ENCODE results near the gene DCAF5.
"Not testable (repeated sequence)": the region's sequence is repeated elsewhere in the genome, so short reads cannot be mapped to it uniquely, and the experiment has no call there.

Gene DCAF5

DNA sequence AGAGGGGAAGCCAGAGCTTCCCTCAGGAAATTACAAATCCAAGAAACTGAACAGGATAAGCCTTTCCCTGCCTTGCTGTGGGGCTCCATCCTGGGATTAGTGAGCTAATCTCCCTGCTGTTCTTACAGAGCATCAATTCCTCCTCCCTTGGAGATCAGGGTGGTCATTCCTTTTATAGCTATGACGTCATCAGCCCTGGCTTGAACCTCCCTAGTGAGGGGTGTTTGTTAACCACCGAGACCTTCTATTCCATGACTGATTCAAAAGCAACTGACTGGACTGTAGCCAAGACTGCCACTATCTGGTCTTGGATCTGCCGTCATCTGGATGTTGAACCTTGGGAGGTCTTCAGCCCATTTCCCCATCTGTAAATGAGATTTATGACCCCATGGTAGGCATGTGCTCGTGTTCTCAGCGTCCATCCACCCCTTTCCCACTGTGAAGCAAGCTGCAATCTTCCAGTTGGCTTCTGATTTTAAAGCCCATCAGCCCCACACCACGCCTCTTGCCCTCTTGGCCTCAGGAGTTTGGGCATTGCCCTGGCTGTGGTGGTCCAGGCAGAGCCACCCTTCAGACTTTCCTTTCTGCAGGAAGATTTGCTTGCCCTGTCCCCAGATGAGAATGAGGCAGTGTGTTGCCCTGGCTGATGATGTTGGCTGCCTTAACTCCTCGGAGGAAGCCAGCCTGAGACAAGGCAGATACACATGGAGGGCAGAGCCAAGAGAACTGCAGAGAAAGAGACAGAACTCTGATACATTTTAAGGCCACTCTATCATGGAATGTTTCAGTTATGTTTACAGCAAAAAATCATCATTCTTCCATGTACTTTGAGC, 114.2 kb downstream of the DCAF5 start:
- no peak for DNase-seq

DNA sequence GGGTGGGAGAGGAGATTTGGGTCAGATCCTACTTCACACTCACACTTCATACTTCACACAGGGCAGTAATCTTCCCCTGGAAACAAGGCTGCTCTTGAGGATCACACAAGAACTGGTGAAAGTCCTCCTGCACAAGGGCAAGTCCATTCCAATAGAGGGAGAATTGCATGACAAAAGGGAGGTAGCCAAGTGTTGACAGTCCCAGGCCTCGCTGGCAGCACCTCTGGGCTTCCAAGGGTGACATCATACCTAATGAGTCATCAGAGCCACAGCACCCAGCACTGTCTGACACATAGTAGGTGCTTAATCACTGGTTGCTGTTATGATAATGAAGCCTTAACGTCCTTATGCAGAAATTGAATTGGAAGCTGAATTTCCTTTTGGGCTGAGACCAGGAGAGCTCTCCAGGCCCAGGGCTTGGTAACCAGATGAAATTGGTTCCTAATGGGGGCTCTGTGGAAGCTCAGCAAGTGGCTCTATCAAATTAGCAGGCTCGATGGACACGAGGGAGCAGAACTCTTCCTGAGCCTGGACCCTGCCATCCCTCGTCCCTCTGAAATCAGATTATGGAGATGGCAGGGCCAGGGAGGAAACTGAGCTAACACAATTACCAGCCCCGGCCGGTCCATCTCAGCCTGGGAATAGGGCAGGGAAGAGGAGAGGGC, 115.0 kb downstream of the DCAF5 start:
- peak; percentile 46 for DNase-seq

DNA sequence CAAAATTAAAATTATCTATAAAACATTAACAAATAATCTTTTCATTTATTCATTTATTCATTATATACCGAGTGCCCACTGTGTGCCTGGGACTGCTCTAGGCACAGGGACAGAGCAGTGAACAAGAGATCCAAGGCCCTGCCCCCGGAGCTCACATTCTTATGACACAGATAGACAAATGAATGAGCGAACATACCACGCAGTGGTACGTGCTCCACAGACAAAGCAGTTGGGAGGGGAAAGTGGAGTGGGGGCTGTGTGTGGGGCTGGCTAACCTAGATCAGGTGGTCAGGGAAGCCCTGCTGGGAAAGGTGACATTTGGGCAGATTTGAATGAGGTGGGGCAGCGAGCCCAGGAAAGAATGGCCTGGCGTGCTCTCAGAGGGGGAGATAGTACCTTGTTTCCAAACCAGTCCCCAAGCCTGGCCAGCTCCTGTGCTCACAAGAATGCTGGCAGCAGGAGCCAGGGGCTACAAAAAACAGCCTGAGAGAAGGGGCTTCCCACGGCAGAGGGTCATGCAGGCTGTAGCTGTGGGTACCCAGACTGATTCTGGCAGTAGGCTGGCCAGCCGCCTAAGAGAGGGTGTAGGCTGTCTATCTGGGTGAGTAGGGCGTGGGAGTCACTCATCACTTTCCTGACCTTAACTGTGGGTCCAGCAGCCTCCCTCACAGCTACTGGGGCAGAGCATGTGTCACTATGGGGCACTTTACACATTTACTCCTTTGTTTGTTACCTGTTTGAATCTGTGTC, 116.0 kb downstream of the DCAF5 start:
- DNase-seq, result no peak

DNA sequence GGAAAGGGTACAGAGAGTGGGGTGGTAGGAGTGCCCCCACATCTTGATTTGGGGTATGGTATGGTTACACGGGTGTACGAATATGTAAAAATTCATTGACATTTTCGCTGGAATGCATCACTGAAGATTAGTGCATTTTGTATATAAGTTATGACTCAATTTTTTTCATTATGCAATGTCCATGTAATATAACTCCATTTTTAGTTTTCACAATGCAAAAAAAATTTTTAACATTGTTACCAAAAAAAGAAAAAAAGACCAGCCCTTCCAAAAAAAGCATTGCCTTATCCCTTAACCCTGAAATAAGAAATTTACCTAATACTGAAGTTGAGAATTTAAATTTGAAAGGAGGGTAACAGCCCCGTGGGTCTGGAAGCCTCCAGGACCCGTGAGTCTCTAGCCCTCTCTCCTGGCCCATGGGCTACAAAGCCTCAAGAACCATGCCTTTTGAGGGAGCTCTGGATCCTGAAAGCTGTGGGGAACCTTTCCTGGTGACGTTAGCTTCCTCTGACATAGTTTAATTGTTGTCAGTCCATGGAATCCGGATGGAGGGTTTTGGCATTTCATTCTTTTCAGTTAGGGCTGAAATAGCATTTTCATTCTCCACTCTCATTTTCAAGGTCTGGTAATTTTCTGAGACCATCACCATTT, 118.2 kb downstream of the DCAF5 start:
- DNase-seq, result no peak

DNA sequence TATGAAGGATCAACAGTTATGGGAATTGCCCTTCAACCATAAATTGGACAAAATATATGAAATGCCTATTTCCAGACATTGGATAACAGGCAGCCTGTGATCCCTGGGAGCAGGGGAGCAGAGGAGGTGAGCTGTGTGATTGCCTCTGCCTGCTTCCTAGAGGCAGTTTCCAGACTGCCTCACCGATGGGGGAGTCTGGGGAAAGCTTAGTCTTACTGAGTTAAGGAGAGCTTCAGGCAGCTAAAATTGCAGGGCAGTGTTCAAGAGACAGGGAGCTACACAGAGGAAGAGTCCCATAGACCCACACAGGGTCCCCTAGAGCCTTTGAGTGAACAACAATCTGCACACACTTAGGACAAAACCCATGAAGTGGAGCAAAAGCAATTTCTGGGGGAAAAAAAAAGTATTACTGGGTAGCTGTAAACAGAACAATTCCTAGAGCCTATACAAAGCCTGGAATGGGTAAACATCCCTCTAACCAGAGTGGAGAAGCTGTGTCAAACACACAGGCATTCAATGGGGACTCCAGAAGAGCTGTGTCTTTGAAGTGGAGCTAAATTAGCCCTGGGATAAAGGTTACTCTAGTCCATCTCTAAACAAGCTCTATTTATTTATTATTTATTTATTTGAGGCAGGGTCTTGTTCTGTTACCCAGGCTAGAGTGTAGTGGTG, 125.5 kb downstream of the DCAF5 start:
- DNase-seq, result no peak

DNA sequence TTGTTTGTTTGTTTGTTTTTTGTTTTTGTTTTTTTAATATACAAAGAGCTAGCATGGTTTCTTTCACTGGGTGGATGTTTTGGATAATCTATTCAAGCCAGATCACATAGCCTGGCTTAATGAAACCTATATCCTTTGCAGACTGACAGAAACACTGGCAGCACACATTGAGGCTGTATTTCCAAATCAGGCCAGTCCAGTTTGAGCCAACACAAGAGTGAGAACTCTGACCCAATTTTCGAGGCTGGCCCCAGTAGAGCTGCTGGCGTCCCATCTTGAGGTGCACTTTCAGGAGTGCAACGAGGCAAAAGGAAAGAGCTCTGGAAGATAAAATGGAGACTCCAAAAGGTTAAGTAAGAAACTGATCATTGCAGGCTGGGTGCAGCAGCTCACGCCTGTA, 129.9 kb downstream of the DCAF5 start:
- no peak for DNase-seq

DNA sequence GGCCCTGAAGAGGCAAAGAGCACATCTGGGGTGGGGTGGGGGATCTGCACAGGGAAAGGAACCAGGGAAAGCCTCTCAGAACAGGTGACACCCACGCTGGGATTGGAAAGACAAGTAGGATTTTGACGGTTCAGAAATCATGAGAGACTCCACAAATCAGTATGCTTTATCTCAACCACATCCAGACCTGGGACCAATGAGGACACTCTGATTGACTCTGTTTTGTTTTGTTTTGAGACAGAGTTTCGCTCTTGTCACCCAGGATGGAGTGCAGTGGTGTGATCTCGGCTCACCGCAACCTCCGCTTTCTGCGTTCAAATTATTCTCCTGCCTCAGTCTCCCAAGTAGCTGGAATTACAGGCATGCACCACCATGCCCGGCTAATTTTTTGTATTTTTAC, 130.8 kb downstream of the DCAF5 start:
- DNase-seq, result not testable (repeated sequence)

DNA sequence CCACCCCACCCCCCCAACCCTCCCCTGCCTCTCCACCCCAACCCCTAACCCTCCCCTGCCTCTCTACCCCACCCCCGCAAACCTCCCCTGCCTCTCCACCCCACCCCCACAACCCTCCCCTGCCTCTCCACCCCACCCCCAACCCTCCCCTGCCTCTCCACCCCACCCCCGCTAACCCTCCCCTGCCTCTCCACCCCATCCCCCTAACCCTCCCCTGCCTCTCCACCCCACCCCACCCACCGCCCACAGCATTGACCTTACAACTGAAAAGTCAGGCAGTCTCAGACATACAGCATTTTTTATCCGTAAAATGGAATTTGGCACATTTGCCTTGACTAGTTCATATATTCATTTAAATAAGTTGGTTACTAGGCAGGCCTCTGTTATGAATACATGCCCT, 135.2 kb downstream of the DCAF5 start:
- no peak for DNase-seq

DNA sequence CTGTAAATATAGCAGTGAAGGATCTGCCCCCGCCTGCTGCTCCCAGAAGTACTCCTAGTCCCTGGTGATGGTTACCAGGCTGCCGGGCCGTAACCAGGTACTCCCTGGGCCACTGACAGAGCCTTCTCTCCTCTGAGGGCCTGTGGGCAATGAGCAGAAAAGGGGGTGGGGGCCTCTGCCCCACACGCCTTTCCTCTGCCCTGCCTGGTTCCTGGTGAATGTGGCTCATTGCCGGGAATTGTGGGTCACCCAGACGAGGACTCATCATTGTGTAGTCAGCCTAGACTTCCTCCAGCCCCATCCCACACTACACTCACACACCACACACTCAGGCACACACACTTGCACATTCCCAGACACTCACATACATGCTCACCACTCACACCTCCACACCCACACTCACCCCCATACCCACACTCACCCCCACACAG, 138.1 kb downstream of the DCAF5 start:
- DNase-seq, result peak; percentile 74

DNA sequence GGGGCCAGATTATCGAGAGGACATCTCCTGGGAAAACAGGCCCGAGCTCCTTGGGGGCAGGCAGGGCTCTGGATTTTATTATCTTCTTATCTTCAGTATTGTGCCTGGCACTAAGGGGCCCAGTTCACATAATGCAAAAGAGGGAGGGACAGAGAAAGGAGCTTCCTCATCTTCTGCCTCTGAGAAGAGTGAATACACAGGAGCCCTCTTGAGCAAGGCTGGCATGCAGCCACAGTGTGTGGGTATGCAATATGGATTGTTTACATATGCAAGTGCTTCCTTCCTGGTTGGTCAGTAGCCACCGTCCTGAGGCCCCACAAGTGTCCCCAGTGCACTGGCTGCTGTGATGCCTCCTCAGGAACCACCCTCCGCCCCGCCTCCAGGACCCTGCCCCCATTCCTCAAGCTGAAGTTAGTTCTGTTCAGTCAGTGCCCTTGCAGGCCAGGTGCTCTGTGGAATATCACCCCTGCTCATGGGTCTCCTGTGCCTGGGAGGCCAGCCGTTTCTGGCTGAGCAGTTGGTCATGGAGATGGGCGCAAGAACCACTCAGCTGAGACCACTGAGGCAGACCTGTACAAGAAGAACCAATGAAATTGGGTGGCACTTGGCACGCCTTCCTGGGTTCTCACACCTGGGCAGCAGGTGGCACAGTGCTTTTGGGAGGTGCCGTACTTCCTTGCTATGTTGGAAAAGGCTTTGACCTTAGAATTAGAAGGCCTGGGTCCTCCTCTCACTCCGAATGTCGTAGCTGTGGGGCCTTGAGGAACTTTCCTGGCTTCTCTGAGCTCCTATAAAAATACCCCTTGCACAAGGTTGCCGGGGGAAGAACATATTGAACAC, 138.8 kb downstream of the DCAF5 start:
- DNase-seq, result peak; percentile 93

DNA sequence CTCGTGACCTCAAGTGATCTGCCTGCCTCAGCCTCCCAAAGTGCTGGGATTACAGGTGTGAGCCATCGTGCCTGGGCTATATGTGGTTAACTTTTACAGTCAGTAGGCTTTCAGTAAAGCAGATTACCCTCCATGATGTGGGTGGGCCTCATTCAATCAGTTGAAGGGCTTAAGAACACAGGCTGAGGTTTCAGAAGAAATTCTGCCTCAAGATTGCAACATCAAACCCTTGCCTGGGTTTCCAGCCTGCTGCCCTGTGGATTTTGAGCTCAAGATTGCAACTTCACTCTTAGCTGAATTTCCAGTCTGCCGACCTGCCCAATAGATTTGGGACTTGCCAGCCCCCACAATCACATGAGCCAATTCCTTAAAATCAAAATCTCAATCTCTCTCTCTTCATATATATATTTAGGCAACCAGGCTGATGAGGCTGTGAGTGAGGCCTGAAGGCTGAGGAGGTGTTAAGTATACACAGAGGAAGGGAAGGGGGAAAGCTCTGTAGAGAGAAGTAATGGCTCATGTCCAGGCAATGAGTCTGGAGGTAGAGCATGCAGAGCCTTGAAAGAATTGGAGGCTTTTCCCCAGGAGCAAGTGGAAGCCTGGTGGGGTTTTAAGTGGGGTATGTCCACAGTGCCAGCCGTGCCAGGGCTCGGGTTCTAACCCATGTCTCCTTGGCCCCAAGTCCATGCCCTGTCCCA, 140.5 kb downstream of the DCAF5 start:
- peak; percentile 63 for DNase-seq

DNA sequence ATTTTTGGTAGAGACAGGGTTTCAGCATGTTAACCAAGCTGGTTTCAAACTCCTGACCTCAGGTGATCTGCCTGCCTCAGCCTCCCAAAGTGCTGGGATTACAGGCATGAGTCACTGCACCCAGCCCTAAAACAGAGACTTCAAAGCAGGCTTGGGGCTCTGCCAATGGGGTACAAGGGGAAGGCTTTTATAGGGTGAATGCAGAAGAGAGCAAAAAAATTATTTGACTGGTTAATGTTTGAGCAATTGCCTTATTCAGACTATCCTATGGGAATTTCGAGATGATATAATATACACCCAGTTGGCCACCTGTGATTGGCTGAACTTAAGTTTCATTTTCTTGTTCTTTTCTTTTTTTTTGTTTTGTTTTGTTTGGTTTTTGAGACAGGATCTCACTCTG, 142.3 kb downstream of the DCAF5 start:
- peak; percentile 75 for DNase-seq

DNA sequence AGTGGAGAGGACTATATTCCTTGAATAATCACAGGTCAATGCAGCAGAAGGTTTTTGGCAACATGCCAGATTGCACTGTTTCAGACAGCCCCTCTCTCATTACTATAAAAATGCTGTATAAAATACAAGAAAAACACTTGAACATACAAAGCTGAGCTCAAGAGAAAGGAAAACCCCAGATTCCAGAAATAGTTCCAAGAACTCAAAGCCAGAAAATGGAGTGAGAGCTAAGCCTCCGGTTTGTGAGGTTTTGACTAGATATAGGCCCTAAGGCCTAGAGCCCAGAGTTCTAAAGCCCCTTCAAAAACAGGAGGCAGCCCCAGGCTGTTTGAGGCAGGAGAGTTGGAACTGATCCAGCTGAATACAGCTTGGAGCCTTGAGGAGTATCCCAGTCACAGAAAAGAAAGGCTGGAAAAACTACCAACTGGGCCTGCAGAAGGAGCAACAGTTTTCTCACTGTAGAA, 144.5 kb downstream of the DCAF5 start:
- DNase-seq, result no peak

DNA sequence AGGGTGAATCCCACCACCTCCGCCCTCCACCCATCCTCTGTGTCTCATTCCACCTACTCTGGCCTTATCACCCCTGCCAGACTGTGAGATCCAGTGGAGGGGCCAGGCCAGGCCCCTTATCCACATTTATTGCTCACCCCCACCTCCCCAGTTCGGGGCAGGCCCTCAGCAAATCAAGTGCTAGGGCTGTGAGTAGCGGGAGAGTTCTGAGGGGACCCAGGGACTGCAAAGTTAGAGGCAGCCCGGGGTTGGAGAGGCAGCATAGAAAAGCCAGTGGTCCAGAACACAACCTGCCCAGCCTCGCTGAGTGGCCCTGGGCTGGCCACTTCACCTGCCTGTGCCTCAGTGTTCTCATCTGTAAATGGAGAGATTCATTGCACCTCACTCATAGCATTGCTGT, 146.6 kb downstream of the DCAF5 start:
- no peak for DNase-seq

DNA sequence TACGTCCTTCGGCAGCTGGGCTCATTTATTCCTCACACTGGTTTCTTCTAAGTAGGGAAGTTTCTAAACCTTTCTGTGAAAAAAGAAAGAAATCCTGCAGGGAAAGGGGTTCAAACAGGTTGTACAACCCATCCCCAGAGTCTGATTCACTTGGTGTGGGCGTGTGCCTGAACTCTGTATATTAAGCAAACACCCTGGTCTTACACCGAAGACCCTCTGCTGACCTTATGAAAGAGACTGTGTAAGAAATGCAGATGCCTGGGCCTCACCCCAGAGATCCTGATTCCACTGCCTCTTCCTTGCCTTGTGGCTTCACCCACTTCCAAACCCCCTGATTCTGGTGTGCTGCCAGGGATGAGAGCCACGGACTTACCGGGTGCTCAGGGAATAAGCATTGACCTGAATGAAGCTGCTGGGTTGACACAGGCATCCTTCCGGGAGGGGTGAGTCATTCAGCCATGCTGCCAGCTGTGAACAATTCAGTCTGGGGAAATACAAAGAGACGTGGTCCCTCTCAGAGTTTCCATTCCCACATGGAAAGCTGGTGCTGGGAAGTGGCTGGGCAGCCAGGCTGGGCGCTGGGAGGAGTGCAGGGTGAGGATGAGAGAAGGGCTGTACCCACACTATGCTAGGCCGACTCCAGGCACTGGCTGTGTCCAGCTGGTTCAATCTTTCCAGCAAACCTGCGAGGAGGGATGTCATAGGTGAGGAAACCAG, 147.3 kb downstream of the DCAF5 start:
- DNase-seq, result peak; percentile 67

DNA sequence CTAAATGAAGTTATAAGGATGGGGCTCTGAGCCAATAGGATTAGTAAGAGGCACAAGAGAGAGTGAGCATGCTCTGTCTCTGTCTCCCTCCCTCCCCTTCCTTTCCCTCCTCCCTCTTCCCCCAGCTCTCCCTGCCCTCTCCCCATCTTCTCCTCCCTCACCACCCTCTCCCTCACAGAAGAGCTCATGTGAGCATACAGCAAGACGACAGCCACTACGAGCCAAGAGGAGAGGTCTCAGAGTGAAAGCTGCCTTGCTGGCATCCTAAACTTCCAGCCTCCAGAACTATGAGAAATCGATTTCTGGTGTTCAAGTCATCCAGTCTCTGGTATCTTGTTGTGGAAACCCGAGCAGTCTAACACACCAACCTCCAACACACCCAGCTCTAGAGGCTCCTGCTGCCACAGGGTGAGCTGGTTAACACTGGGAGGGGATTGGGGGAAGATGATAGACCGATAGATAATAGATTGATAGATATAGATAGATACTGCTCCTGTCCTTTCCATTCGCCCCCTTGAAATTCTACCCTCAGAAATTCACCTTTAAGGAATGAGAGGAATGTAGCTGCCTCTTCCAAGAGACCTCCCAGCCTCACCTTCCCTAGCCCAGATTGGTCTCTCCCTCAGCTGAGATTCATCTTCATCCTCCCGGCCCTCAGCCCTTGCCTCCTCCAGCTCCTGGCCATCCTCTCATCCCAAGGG, 148.0 kb downstream of the DCAF5 start:
- no peak for DNase-seq

DNA sequence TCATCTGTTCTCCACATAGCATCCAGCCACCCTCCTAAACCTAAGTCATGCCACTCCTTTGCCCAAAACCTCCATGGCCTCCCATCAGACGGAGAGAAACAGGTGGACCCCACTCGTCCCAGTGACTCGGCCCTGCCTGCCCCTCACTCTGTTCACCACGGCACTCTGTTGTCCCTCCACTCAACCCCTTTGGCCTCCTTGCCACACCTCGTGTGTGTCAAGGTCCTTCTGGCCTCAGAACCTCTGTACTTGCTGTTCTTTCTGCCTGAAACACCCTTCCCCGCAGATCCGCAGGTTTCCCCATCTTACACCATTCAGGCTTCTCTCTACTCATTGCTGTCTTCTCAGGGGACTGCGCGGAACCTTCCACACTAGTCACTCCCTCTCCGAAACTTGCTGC, 149.3 kb downstream of the DCAF5 start:
- no peak for DNase-seq

DNA sequence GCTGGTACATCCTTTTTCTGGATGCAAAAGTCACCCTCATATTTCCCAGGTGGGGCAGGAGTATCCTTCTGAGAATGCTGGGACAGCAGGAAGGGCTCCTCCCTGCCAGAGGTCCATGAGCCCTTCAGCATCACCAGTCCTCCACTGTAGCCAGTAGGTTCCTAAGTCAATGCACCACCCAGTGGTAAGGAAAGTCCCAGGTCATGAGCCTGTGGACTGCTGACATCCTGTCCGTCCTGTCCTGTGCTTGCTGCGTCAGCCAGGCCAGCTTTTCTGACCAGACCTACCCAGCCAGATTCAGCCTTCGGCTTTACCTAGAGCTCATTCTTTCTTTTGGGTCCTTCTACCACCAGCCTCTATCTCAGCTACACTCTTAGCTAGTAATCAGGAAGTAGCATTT, 150.8 kb downstream of the DCAF5 start:
- peak; percentile 38 for DNase-seq

DNA sequence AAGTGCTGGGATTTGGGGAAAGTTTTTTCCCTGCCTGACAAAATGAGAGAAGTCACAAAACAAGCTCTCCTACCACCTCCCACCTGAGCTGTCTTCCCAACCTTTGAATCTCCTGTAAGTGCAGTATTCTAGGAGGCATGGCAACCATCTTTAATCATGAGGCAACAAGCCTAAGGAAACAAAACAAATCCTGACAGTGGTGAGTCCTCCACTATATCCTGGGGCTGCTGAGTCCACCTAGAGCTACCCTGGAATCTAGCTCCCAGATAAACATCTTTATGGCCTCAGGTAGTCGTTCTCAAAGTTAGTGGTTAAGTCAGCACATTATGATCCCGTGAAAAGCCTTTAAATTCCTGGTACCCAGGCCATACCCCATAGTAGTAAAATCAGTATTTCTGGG, 151.5 kb downstream of the DCAF5 start:
- DNase-seq, result no peak

Data from suppressor macrophage treated with lipopolysaccharide for 4 hours (primary cell).